Gastroesophageal sphincter (tissue), 3 donors: Measurements from ENCODE around the gene PAM.

Source experiments
- EP300 ChIP-seq: sonication (generic); formaldehyde crosslinking; IDR thresholded peaks from one replicate; pipeline ENCODE4 v1.6.1; 2017; ENCODE audit warnings: antibody characterized with exemption, mild to moderate bottlenecking
- TF ChIP-seq, protein P1 (sequence below), 4 experiments: fragments of 200-600 bp in 2 of 4; fragments of 450-650 bp in 2 of 4; sonication (generic) in 1 of 4; IDR thresholded peaks; one replicate each; pipeline ENCODE4 v1.5.1; 2017 to 2019; ENCODE audit warnings: antibody characterized with exemption in 4 of 4, mild to moderate bottlenecking in 2 of 4, moderate library complexity in 2 of 4

DNA sequence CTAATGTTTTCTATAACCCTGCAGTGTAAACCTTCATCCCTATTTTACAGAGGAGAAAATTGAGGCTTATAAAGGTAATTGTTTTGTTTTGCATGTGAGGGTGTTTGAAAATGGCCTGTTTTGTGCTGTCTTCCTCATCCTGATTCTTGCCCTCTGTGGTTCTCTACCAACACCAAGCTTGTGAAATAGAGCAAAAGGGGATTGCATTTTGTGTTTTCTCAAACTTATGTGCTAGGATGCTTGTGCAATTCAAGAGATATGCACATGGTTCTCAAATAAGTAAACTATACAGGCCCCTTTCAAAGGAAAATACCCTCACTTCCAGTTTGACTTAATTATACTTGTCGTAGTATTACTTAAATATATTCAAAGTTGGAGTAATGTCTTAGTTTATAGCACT, 17.2 kb downstream of the PAM start:
- TF ChIP-seq, protein P1, sequence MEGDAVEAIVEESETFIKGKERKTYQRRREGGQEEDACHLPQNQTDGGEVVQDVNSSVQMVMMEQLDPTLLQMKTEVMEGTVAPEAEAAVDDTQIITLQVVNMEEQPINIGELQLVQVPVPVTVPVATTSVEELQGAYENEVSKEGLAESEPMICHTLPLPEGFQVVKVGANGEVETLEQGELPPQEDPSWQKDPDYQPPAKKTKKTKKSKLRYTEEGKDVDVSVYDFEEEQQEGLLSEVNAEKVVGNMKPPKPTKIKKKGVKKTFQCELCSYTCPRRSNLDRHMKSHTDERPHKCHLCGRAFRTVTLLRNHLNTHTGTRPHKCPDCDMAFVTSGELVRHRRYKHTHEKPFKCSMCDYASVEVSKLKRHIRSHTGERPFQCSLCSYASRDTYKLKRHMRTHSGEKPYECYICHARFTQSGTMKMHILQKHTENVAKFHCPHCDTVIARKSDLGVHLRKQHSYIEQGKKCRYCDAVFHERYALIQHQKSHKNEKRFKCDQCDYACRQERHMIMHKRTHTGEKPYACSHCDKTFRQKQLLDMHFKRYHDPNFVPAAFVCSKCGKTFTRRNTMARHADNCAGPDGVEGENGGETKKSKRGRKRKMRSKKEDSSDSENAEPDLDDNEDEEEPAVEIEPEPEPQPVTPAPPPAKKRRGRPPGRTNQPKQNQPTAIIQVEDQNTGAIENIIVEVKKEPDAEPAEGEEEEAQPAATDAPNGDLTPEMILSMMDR (IDR thresholded peaks at IDR 0.05), result no peak
- TF ChIP-seq EP300, result no peak
